ENCODE results near the gene SMCO4. TPM values are rescaled to one million over a fixed set of nuclear protein-coding genes. Genes with fewer than 3 reads are reported as not detected.
A peak's percentile ranks its signal among the peaks of the same experiment; 100 is the strongest.

The SMCO4 gene
- total RNA-seq, 2 experiments from 2014 or later: 5.0 to 9.4 TPM

GRCh38 chr11:93541884-93542810 lies 1.0 kb downstream of the SMCO4 start:
- Mint-ChIP-seq H3K9me3 (no peaks in the 10 kb centered on the region), H3K27me3 (peaks cover 13% of the 10 kb centered on the region), H3K4me3 (peak overlapping the region; percentile 72), H3K4me1 (ENCODE audit: low read depth) (peaks cover 13% of the 10 kb centered on the region), H3K36me3 (ENCODE audit: low read depth) (no peaks in the 10 kb centered on the region), H3K27ac (peak overlapping the region; percentile 50)
- ChIA-PET POLR2A (interaction anchor here (0.7 to 1.6 kb wide), 5 partner anchors 10 to 345 kb away, joined by 3 to 5 read pairs (median 3); partner anchors contain the start of genes C11orf54, SLC36A4 and TAF1D), CTCF (interaction anchor here (0.8 to 3.7 kb wide), 6 partner anchors 9 to 586 kb away, joined by 3 to 16 read pairs (median 3); no protein-coding TSS in a partner anchor)
- no peak for TF ChIP-seq CTCF (IDR thresholded peaks at IDR 0.05)
- peak; percentile 44 for DNase-seq
- ATAC-seq: peak; percentile 60
- intact Hi-C loops (cut with micrococcal nuclease): loop anchor here (5.0 kb wide), 1 partner anchor 305 kb away; no protein-coding TSS in a partner anchor

GRCh38 chr11:93540896-93541553 lies 2.2 kb downstream of the SMCO4 start:
- no peak overlapping the region for H3K27ac Mint-ChIP-seq
- ChIA-PET CTCF (interaction anchor here (0.6 to 3.7 kb wide), 5 partner anchors 8 to 306 kb away, joined by 3 to 16 read pairs (median 3); no protein-coding TSS in a partner anchor), POLR2A (interaction anchor here (1.5 kb wide), 1 partner anchor 9 kb away, joined by 5 read pairs; no protein-coding TSS in a partner anchor)
- DNase-seq: no peak
- H3K4me3 Mint-ChIP-seq: no peak overlapping the region
- peaks cover 13% of the 10 kb centered on the region for H3K4me1 Mint-ChIP-seq (ENCODE audit: low read depth)
- intact Hi-C loops (cut with micrococcal nuclease): loop anchor here (5.0 kb wide), 1 partner anchor 304 kb away; no protein-coding TSS in a partner anchor
- H3K27me3 Mint-ChIP-seq: peaks cover 13% of the 10 kb centered on the region
- no peaks in the 10 kb centered on the region for H3K36me3 Mint-ChIP-seq (ENCODE audit: low read depth)
- no peaks in the 10 kb centered on the region for H3K9me3 Mint-ChIP-seq
- no peak for TF ChIP-seq CTCF (IDR thresholded peaks at IDR 0.05)
- ATAC-seq: no peak

- no peak overlapping the region for H3K4me3 Mint-ChIP-seq
- intact Hi-C loops (cut with micrococcal nuclease): loop anchor here (5.0 kb wide), 1 partner anchor 303 kb away; no protein-coding TSS in a partner anchor
- DNase-seq (no peak), ATAC-seq (no peak)
- ChIA-PET POLR2A (interaction anchor here (0.6 to 1.5 kb wide), 2 partner anchors 8 to 14 kb away, joined by 5 read pairs; no protein-coding TSS in a partner anchor), CTCF (interaction anchor here (0.9 kb wide), 1 partner anchor 114 kb away, joined by 3 read pairs; no protein-coding TSS in a partner anchor)
- no peak overlapping the region for H3K27ac Mint-ChIP-seq
- no peak for TF ChIP-seq CTCF (IDR thresholded peaks at IDR 0.05)
- peaks cover 11% of the 10 kb centered on the region for H3K27me3 Mint-ChIP-seq
- peaks cover 19% of the 10 kb centered on the region for H3K4me1 Mint-ChIP-seq (ENCODE audit: low read depth)
- no peaks in the 10 kb centered on the region for H3K9me3 Mint-ChIP-seq
- H3K36me3 Mint-ChIP-seq (ENCODE audit: low read depth): no peaks in the 10 kb centered on the region
Observed at GRCh38 chr11:93540337-93540736, 2.9 kb downstream of the SMCO4 start.

GRCh38 chr11:93537767-93538261 lies 5.4 kb downstream of the SMCO4 start:
- intact Hi-C loops (cut with micrococcal nuclease): no loop called here
- ChIA-PET CTCF (no interaction called here), POLR2A (no interaction called here)
- no peak for ATAC-seq
- Mint-ChIP-seq H3K27me3 (peaks cover 6% of the 10 kb centered on the region), H3K4me3 (no peak overlapping the region), H3K4me1 (ENCODE audit: low read depth) (peaks cover 15% of the 10 kb centered on the region), H3K9me3 (no peaks in the 10 kb centered on the region), H3K27ac (no peak overlapping the region), H3K36me3 (ENCODE audit: low read depth) (no peaks in the 10 kb centered on the region)
- DNase-seq: no peak
- no peak for TF ChIP-seq CTCF (IDR thresholded peaks at IDR 0.05)
